Trophoblast cell (in vitro differentiated cells and primary cell): ENCODE results near the gene SMIM3.
"Not testable (repeated sequence)": the region's sequence is repeated elsewhere in the genome, so short reads cannot be mapped to it uniquely, and the experiment has no call there.

ENCODE experiments used
- DNase-seq, 2 donors: peaks; one replicate each; pipeline ENCODE4 v3.0.0-alpha.2; 2016
- H2AFZ ChIP-seq: 2 replicates; pipeline ENCODE4 v1.6.1; 2013; ENCODE audit warnings: low read length, moderate library complexity, mild to moderate bottlenecking; ENCODE audit not compliant: insufficient read depth, poor library complexity
- H2AK5ac ChIP-seq: 2 replicates; pipeline ENCODE4 v1.6.1; 2013; ENCODE audit warnings: mild to moderate bottlenecking, low read length
- H2BK120ac ChIP-seq: 2 replicates; pipeline ENCODE4 v1.6.1; 2013; ENCODE audit warnings: low read length, mild to moderate bottlenecking, moderate library complexity; ENCODE audit not compliant: insufficient read depth, poor library complexity
- H2BK12ac ChIP-seq: 2 replicates; pipeline ENCODE4 v1.6.1; 2013; ENCODE audit warnings: mild to moderate bottlenecking, low read length, moderate library complexity
- H2BK5ac ChIP-seq: 2 replicates; pipeline ENCODE4 v1.6.1; 2013; ENCODE audit warnings: low read length, low read depth, moderate library complexity, mild to moderate bottlenecking; ENCODE audit not compliant: poor library complexity
- H3K14ac ChIP-seq: 2 replicates; pipeline ENCODE4 v1.6.1; 2013; ENCODE audit warnings: mild to moderate bottlenecking, low read length
- H3K18ac ChIP-seq: 2 replicates; pipeline ENCODE4 v1.6.1; 2013; ENCODE audit warnings: mild to moderate bottlenecking, low read length
- H3K23ac ChIP-seq: 2 replicates; pipeline ENCODE4 v1.6.1; 2013; ENCODE audit warnings: low read length
- H3K27ac ChIP-seq: 2 replicates; pipeline ENCODE4 v1.5.1; 2013; ENCODE audit warnings: low read depth, mild to moderate bottlenecking, inconsistent platforms, low read length, moderate library complexity
- H3K27me3 ChIP-seq: 2 replicates; pipeline ENCODE4 v1.6.1; 2013; ENCODE audit warnings: inconsistent platforms, mild to moderate bottlenecking, low read length, moderate library complexity; ENCODE audit not compliant: insufficient read depth
- H3K36me3 ChIP-seq, 2 experiments: 1 replicate in 1 of 2; 2 replicates in 1 of 2; pipeline ENCODE4 v1.6.1; 2013; ENCODE audit warnings: low read length in 2 of 2, mild to moderate bottlenecking in 2 of 2, moderate library complexity in 1 of 2; ENCODE audit not compliant: insufficient read depth in 2 of 2, control insufficient read depth in 1 of 2
- H3K4ac ChIP-seq: 2 replicates; pipeline ENCODE4 v1.6.1; 2013; ENCODE audit warnings: low read depth, mild to moderate bottlenecking, low read length, moderate library complexity
- H3K4me1 ChIP-seq, 2 experiments: 1 replicate in 1 of 2; 2 replicates in 1 of 2; pipeline ENCODE4 v1.6.1; 2013; ENCODE audit warnings: low read length in 2 of 2, mild to moderate bottlenecking in 2 of 2, moderate library complexity in 1 of 2; ENCODE audit not compliant: insufficient read depth in 2 of 2, control insufficient read depth in 1 of 2
- H3K4me2 ChIP-seq: 2 replicates; pipeline ENCODE4 v1.6.1; 2013; ENCODE audit warnings: inconsistent platforms, mild to moderate bottlenecking, low read length, moderate library complexity
- H3K4me3 ChIP-seq: 2 replicates; pipeline ENCODE4 v1.5.1; 2013; ENCODE audit warnings: mild to moderate bottlenecking, low read depth, low read length, inconsistent platforms
- H3K79me1 ChIP-seq: one replicate; pipeline ENCODE4 v1.6.1; 2013; ENCODE audit warnings: low read length
- H3K79me2 ChIP-seq: 2 replicates; pipeline ENCODE4 v1.6.1; 2013; ENCODE audit warnings: low read length, mild to moderate bottlenecking; ENCODE audit not compliant: control insufficient read depth, insufficient read depth, poor library complexity
- H3K9ac ChIP-seq: 2 replicates; pipeline ENCODE4 v1.6.1; 2013; ENCODE audit warnings: mild to moderate bottlenecking, low read length
- H3K9me3 ChIP-seq: 2 replicates; pipeline ENCODE4 v1.6.1; 2013; ENCODE audit warnings: low read depth, mild to moderate bottlenecking, control low read depth, inconsistent platforms, low read length; ENCODE audit not compliant: insufficient read depth
- H4K12ac ChIP-seq: 2 replicates; pipeline ENCODE4 v1.6.1; 2013; ENCODE audit warnings: low read depth, mild to moderate bottlenecking, low read length, moderate library complexity
- H4K8ac ChIP-seq: 2 replicates; pipeline ENCODE4 v1.6.1; 2013; ENCODE audit warnings: low read depth, mild to moderate bottlenecking, low read length, moderate library complexity
- H4K91ac ChIP-seq: one replicate; pipeline ENCODE4 v1.6.1; 2013; ENCODE audit warnings: low read depth, mild to moderate bottlenecking, low read length, moderate library complexity
- WGBS: extraction: QIAGEN DNeasy Blood & Tissue Kit; methylation state at CpG from one replicate; pipeline ENCODE4 v1.1.7; 2013; ENCODE audit warnings: missing lambda C conversion rate; ENCODE audit not compliant: insufficient read length, insufficient coverage; ENCODE audit errors: extremely low coverage; 5-methylcytosine and 5-hydroxymethylcytosine counted together

Gene SMIM3

DNA sequence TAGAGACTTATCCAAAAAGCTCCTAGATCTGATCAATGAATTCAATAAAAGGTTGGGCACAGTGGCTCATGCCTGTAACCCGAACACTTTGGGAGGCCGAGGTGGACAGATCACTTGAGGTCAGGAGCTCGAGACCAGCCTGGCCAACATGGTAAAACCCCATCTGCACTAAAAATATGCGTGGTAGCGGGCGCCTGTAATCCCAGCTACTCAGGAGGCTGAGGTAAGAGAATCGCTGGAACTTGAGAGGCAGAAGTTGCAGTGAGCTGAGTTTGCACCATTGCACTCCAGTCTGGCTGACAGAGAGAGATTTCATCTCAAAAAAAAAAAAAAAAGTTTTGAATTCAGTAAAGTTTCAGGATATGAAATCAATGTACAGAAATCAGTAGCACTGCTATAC is 39.7 kb upstream of the SMIM3 start:
- Histone ChIP-seq H3K4me2 (no peak overlapping the region), H3K27ac (no peak overlapping the region), H2BK5ac (no peak overlapping the region), H2AFZ (no peak overlapping the region), H4K91ac (no peak overlapping the region), H2AK5ac (no peak overlapping the region), H4K8ac (no peak overlapping the region), H3K79me1 (no peaks in the 10 kb centered on the region), H3K36me3 (peaks cover 2 to 4% of the 10 kb centered on the region in 2 experiments), H3K9ac (no peak overlapping the region), H3K27me3 (no peaks in the 10 kb centered on the region), H3K9me3 (no peaks in the 10 kb centered on the region), H3K23ac (no peak overlapping the region), H3K4me3 (no peak overlapping the region), H3K4ac (no peak overlapping the region), H2BK120ac (no peak overlapping the region), H3K4me1 (no peaks in the 10 kb centered on the region), H2BK12ac (no peak overlapping the region), H3K79me2 (no peaks in the 10 kb centered on the region), H3K18ac (no peak overlapping the region), H3K14ac (no peak overlapping the region), H4K12ac (no peak overlapping the region)
- DNase-seq = peak in 1 of 2 donors; percentile 7
- no CpG with 5 or more reads among the region's 7 CpGs for WGBS

DNA sequence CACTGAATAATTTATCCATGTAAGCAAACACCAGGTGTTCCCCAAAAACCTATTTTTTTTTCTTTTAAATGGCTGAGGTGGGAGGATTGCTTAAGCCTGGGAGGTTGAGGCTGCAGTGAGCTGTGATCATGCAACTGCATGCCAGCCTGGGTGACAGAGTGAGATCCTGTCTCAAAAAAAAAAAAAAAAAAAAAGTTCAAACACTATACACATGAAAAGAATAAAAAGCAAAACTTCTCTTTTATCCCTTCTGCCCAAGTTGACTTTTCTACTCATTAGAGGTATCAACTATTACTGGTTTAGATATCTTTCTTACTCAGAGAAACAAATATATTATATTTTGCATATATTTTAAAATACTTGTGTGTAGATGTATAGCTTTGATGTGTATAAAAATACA is 37.6 kb upstream of the SMIM3 start:
- Histone ChIP-seq H3K23ac (no peak overlapping the region), H3K18ac (no peak overlapping the region), H3K36me3 (peaks cover 2 to 4% of the 10 kb centered on the region in 2 experiments), H2BK5ac (no peak overlapping the region), H3K4me1 (no peaks in the 10 kb centered on the region), H2BK120ac (no peak overlapping the region), H4K12ac (no peak overlapping the region), H3K27me3 (no peaks in the 10 kb centered on the region), H3K9me3 (no peaks in the 10 kb centered on the region), H4K8ac (no peak overlapping the region), H3K4ac (no peak overlapping the region), H2AK5ac (no peak overlapping the region), H2AFZ (no peak overlapping the region), H4K91ac (no peak overlapping the region), H3K9ac (no peak overlapping the region), H3K27ac (no peak overlapping the region), H3K14ac (no peak overlapping the region), H3K4me3 (no peak overlapping the region), H3K79me2 (no peaks in the 10 kb centered on the region), H3K79me1 (no peaks in the 10 kb centered on the region), H2BK12ac (no peak overlapping the region), H3K4me2 (no peak overlapping the region)
- no peak for DNase-seq

DNA sequence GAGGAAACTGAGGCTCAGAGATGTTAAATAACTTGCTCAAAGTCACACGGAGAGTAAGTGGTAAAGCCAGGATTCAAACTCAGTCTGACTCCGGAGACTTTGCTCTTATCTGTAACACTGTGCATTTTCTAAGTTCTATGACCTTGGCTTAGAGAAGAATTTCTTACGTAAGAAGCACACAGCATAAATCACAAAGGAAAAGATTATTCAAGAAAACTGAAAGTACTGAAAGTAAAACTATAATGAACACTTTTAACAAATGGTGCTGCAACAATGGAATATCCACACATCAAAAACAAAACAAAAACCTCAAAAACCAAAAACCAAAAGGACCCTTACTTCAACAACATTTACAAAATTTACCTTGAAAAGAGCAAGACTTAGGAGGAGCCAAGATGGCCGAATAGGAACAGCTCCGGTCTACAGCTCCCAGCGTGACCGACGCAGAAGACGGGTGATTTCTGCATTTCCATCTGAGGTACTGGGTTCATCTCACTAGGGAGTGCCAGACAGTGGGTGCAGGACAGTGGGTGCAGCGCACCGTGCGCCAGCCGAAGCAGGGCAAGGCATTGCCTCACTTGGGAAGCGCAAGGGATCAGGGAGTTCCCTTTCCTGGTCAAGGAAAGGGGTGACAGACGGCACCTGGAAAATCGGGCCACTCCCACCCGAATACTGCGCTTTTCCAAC is 36.0 kb upstream of the SMIM3 start:
- H3K9me3 ChIP-seq, H3K4me1 ChIP-seq, H3K27ac ChIP-seq, H3K27me3 ChIP-seq, H4K91ac ChIP-seq, H3K4me3 ChIP-seq, H3K4ac ChIP-seq, H3K9ac ChIP-seq, H4K12ac ChIP-seq, H3K23ac ChIP-seq, H2BK120ac ChIP-seq, H3K4me2 ChIP-seq, H2AK5ac ChIP-seq, H3K79me2 ChIP-seq, H3K14ac ChIP-seq, H3K18ac ChIP-seq, H2AFZ ChIP-seq, DNase-seq, H3K79me1 ChIP-seq, H4K8ac ChIP-seq, H2BK5ac ChIP-seq, H2BK12ac ChIP-seq, H3K36me3 ChIP-seq: not testable (repeated sequence)
- WGBS = no CpG with 5 or more reads among the region's 18 CpGs

DNA sequence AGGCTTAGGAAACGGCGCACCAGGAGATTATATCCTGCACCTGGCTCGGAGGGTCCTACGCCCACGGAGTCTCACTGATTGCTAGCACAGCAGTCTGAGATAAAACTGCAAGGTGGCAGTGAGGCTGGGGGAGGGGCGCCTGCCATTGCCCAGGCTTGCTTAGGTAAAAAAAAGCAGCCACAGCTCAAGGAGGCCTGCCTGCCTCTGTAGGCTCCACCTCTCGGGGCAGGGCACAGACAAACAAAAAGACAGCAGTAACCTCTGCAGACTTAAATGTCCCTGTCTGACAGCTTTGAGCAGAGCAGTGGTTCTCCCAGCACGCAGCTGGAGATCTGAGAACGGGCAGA is 35.4 kb upstream of the SMIM3 start:
- not testable (repeated sequence) for H3K79me2 ChIP-seq, H2BK5ac ChIP-seq, H3K9me3 ChIP-seq, DNase-seq, H3K4me2 ChIP-seq, H3K36me3 ChIP-seq, H3K27me3 ChIP-seq, H4K12ac ChIP-seq, H3K14ac ChIP-seq, H2AK5ac ChIP-seq, H4K8ac ChIP-seq, H2BK120ac ChIP-seq, H2BK12ac ChIP-seq, H3K27ac ChIP-seq, H3K23ac ChIP-seq, H3K4me1 ChIP-seq, H3K4me3 ChIP-seq, H3K18ac ChIP-seq, H3K79me1 ChIP-seq, H3K4ac ChIP-seq, H2AFZ ChIP-seq, H3K9ac ChIP-seq, H4K91ac ChIP-seq
- no CpG with 5 or more reads among the region's 9 CpGs for WGBS
